ENCODE results near the gene ALK. TPM values are rescaled to one million over a fixed set of nuclear protein-coding genes. Genes with fewer than 3 reads are reported as not detected.

Gene ALK
- total RNA-seq, 1 experiment from 2014 or later, result not detected

DNA sequence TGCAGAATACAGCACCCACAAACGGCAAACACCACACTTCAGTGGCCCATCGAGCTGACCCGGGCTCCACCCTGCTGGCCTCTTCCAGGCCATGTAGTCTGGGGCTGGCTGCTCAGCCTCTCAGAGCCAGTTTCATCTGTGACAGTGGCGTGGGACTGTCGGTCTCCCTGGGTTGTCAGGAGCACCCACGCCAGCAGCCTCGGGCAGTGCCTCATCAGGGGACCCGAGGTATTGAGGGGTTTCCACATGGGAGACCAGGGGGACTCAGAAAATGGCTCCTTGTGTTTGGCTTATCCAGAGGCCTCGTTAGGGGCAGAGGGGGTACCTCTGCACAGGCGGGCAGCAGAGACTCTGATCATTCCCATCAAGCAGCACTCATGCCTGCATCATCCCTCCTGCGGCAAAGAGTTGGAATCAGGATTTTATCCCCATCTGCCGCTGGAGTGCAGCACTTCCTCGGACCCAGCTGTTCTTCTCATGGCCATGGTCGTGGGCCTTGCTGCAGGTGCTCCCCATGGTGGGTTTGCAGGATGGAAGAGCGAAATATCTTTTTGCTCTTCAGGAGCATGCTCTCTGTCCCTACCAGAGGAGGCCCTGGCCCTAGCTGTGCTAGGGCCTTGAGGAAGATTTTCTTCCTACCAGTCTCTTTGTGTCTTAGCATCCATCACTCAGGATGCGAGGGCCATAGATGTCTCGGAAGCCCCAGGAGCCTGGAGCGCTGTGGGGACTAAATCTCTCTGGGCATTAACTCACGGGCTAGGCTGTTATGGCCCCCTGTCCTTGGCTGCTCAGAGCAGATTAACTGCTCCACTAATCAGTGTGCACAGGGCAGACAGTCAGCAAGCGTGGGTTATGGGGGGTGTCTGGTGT, 705.4 kb downstream of the ALK start:
- H3K4me1 Mint-ChIP-seq, result peaks cover 12 to 17% of the 10 kb centered on the region in 2 experiments
- no peak overlapping the region for H3K23ac ChIP-seq (ENCODE audit: insufficient read length, low read depth, low read length)
- no peaks in the 10 kb centered on the region for H3K79me1 ChIP-seq (ENCODE audit: insufficient read depth, low read depth, low read length, poor library complexity, severe bottlenecking)
- no peak overlapping the region for H3K27ac ChIP-seq (ENCODE audit: insufficient read length, low read depth, low read length)
- TF ChIP-seq, protein P1, sequence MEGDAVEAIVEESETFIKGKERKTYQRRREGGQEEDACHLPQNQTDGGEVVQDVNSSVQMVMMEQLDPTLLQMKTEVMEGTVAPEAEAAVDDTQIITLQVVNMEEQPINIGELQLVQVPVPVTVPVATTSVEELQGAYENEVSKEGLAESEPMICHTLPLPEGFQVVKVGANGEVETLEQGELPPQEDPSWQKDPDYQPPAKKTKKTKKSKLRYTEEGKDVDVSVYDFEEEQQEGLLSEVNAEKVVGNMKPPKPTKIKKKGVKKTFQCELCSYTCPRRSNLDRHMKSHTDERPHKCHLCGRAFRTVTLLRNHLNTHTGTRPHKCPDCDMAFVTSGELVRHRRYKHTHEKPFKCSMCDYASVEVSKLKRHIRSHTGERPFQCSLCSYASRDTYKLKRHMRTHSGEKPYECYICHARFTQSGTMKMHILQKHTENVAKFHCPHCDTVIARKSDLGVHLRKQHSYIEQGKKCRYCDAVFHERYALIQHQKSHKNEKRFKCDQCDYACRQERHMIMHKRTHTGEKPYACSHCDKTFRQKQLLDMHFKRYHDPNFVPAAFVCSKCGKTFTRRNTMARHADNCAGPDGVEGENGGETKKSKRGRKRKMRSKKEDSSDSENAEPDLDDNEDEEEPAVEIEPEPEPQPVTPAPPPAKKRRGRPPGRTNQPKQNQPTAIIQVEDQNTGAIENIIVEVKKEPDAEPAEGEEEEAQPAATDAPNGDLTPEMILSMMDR (conservative IDR thresholded peaks at IDR 0.05), result no peak
- no peak overlapping the region for H2BK120ac ChIP-seq (ENCODE audit: low read depth, low read length, poor library complexity, severe bottlenecking)
- DNase-seq, result no peak
- H2BK20ac ChIP-seq (ENCODE audit: low read depth, low read length, poor library complexity, severe bottlenecking), result no peak overlapping the region
- no peak overlapping the region for H2AFZ ChIP-seq (ENCODE audit: low read length)
- no peak overlapping the region for H3K4me2 ChIP-seq (ENCODE audit: insufficient read depth, insufficient read length, low read length)
- H3K56ac ChIP-seq (ENCODE audit: insufficient read length, low read depth, low read length), result no peak overlapping the region
- H2AK5ac ChIP-seq (ENCODE audit: insufficient read length, low read length), result no peak overlapping the region
- no peak overlapping the region for H3K18ac ChIP-seq (ENCODE audit: insufficient read length, low read depth, low read length)
- no peaks in the 10 kb centered on the region for H3K36me3 Mint-ChIP-seq (ENCODE audit: insufficient read depth in 1 of 3, low read depth in 3 of 3)
- H4K20me1 ChIP-seq (ENCODE audit: control insufficient read depth, insufficient read depth, insufficient read length), result no peaks in the 10 kb centered on the region
- no peak overlapping the region for H4K91ac ChIP-seq (ENCODE audit: insufficient read length, low read depth, low read length)
- H4K8ac ChIP-seq (replicated peaks; ENCODE audit: insufficient read length, low read depth, low read length), result no peak overlapping the region
- H3T11ph ChIP-seq (ENCODE audit: low read length), result no peak overlapping the region
- peaks cover 2% of the 10 kb centered on the region for H3K27me3 Mint-ChIP-seq (ENCODE audit: low read depth)
- no peak overlapping the region for H3K4ac ChIP-seq (ENCODE audit: low read depth, low read length)
- H3K4me1 ChIP-seq (ENCODE audit: insufficient read depth, low read length), result no peaks in the 10 kb centered on the region
- H3K4me3 Mint-ChIP-seq, result no peak overlapping the region
- no peak overlapping the region for H2BK15ac ChIP-seq (ENCODE audit: low read depth, low read length)
- no peak overlapping the region for H3K14ac ChIP-seq (ENCODE audit: insufficient read depth, low read length)
- no peak overlapping the region for H2BK5ac ChIP-seq (ENCODE audit: insufficient read length, low read length)
- no peaks in the 10 kb centered on the region for H3K9me3 ChIP-seq (ENCODE audit: control insufficient read depth, low read depth, low read length)
- no peaks in the 10 kb centered on the region for H3K79me2 ChIP-seq (ENCODE audit: insufficient read depth, low read length)
- H3K9ac ChIP-seq (ENCODE audit: extremely low read depth, insufficient read length, low read length), result no peak overlapping the region
- no peak overlapping the region for H3K27ac Mint-ChIP-seq
- no peaks in the 10 kb centered on the region for H3K9me3 Mint-ChIP-seq
- H3K23me2 ChIP-seq (ENCODE audit: insufficient read length, low read depth, low read length, poor library complexity, severe bottlenecking), result no peaks in the 10 kb centered on the region
- WGBS (ENCODE audit: extremely low coverage, insufficient read length, low lambda C conversion rate), result no CpG with 5 or more reads among the region's 20 CpGs
- no peaks in the 10 kb centered on the region for H3K27me3 ChIP-seq (ENCODE audit: insufficient read depth, low read length)
- no peak overlapping the region for H2BK12ac ChIP-seq (ENCODE audit: insufficient read length, low read depth, low read length)
- H4K5ac ChIP-seq (ENCODE audit: insufficient read length, low read depth, low read length), result no peak overlapping the region
